ENCODE data around the gene ARMC5.
A peak's percentile ranks its signal among the peaks of the same experiment; 100 is the strongest.
"Not testable (repeated sequence)": the region's sequence is repeated elsewhere in the genome, so short reads cannot be mapped to it uniquely, and the experiment has no call there.

ARMC5 gene

GRCh38 chr16:31440516-31441184 is 18.7 kb upstream of the ARMC5 start:
- H3K27ac Mint-ChIP-seq = no peak overlapping the region
- no peaks in the 10 kb centered on the region for H3K36me3 Mint-ChIP-seq
- peaks cover 12% of the 10 kb centered on the region for H3K4me1 Mint-ChIP-seq
- no peaks in the 10 kb centered on the region for H3K9me3 Mint-ChIP-seq
- H3K27me3 Mint-ChIP-seq = peaks cover 11% of the 10 kb centered on the region
- CTCF ChIA-PET = interaction anchor here (1.0 to 1.7 kb wide), 2 partner anchors 11 to 15 kb away, joined by 3 to 5 read pairs; no protein-coding TSS in a partner anchor
- H3K4me3 Mint-ChIP-seq = no peak overlapping the region
- no peak for DNase-seq

GRCh38 chr16:31441956-31442355 is 17.3 kb upstream of the ARMC5 start:
- H3K27me3 Mint-ChIP-seq = peaks cover 16% of the 10 kb centered on the region
- peak overlapping the region; percentile 78 for H3K4me3 Mint-ChIP-seq
- CTCF ChIA-PET = interaction anchor here (0.9 to 2.4 kb wide), 6 partner anchors 11 to 242 kb away, joined by 3 to 20 read pairs (median 10); no protein-coding TSS in a partner anchor
- H3K4me1 Mint-ChIP-seq = peaks cover 12% of the 10 kb centered on the region
- DNase-seq = no peak
- H3K27ac Mint-ChIP-seq = no peak overlapping the region
- no peaks in the 10 kb centered on the region for H3K9me3 Mint-ChIP-seq
- no peaks in the 10 kb centered on the region for H3K36me3 Mint-ChIP-seq

GRCh38 chr16:31445931-31446330 is 13.4 kb upstream of the ARMC5 start:
- not testable (repeated sequence) for H3K36me3 Mint-ChIP-seq, H3K4me1 Mint-ChIP-seq, H3K9me3 Mint-ChIP-seq, DNase-seq, H3K27ac Mint-ChIP-seq, H3K4me3 Mint-ChIP-seq
- CTCF ChIA-PET = interaction anchor here (1.3 kb wide), 1 partner anchor 15 kb away, joined by 4 read pairs; no protein-coding TSS in a partner anchor
- peaks cover 16% of the 10 kb centered on the region for H3K27me3 Mint-ChIP-seq

GRCh38 chr16:31451201-31451600 is 8.1 kb upstream of the ARMC5 start:
- no peaks in the 10 kb centered on the region for H3K27me3 Mint-ChIP-seq
- peaks cover 13% of the 10 kb centered on the region for H3K36me3 Mint-ChIP-seq
- peaks cover 28% of the 10 kb centered on the region for H3K4me1 Mint-ChIP-seq
- H3K4me3 Mint-ChIP-seq = no peak overlapping the region
- DNase-seq = no peak
- no peak overlapping the region for H3K27ac Mint-ChIP-seq
- H3K9me3 Mint-ChIP-seq = no peaks in the 10 kb centered on the region
- CTCF ChIA-PET = interaction anchor here (1.7 to 2.5 kb wide), 3 partner anchors 8 to 69 kb away, joined by 5 to 15 read pairs (median 7); partner anchors contain the start of gene ZNF843

- CTCF ChIA-PET = interaction anchor here (1.7 to 2.5 kb wide), 3 partner anchors 9 to 69 kb away, joined by 5 to 15 read pairs (median 7); partner anchors contain the start of gene ZNF843
- no peaks in the 10 kb centered on the region for H3K27me3 Mint-ChIP-seq
- no peaks in the 10 kb centered on the region for H3K9me3 Mint-ChIP-seq
- DNase-seq = no peak
- no peak overlapping the region for H3K27ac Mint-ChIP-seq
- peaks cover 33% of the 10 kb centered on the region for H3K4me1 Mint-ChIP-seq
- H3K4me3 Mint-ChIP-seq = no peak overlapping the region
- H3K36me3 Mint-ChIP-seq = peaks cover 15% of the 10 kb centered on the region
Measured at GRCh38 chr16:31451681-31452351, 7.5 kb upstream of the ARMC5 start.

DNA sequence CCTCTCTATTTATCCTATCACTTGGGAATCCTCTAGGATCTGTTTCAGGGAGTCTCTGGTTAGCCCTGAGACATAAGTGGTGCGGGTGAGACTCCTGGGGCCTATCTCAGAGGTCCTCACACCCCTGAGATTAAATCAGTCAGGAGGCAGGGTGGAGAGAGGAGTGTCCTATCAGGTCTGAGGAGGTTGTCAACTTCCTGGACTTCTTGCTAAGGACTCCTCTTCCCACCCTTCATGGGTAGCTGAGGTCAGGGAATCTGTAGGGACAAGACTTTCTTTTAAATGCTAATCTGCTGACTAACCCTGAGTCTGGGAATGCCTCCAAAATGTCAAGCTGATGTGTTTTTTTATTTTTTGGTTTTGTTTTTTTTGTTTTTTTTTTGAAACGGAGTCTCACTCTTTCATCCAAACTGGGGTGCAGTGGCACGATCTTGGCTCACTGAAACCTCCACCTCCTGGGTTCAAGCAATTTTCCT is 6.6 kb upstream of the ARMC5 start:
- no peak for DNase-seq
- Mint-ChIP-seq H3K36me3 (peaks cover 22% of the 10 kb centered on the region), H3K4me1 (peaks cover 41% of the 10 kb centered on the region), H3K27me3 (no peaks in the 10 kb centered on the region), H3K27ac (no peak overlapping the region), H3K4me3 (no peak overlapping the region), H3K9me3 (no peaks in the 10 kb centered on the region)
- CTCF ChIA-PET = interaction anchor here (1.7 to 2.5 kb wide), 3 partner anchors 8 to 70 kb away, joined by 5 to 15 read pairs (median 7); partner anchors contain the start of gene ZNF843

- Mint-ChIP-seq H3K4me3 (no peak overlapping the region), H3K36me3 (peaks cover 28% of the 10 kb centered on the region), H3K9me3 (no peaks in the 10 kb centered on the region), H3K27ac (no peak overlapping the region), H3K4me1 (peaks cover 47% of the 10 kb centered on the region), H3K27me3 (no peaks in the 10 kb centered on the region)
- CTCF ChIA-PET = interaction anchor here (0.6 to 2.5 kb wide), 2 partner anchors 11 to 155 kb away, joined by 4 to 15 read pairs; partner anchors contain the start of gene ZNF843
- DNase-seq = no peak
Measured at GRCh38 chr16:31453255-31454204, 5.8 kb upstream of the ARMC5 start.

GRCh38 chr16:31455601-31456314 is 3.5 kb upstream of the ARMC5 start:
- peak; percentile 53 for DNase-seq
- CTCF ChIA-PET = interaction anchor here (0.5 to 7.8 kb wide), 11 partner anchors 13 to 639 kb away, joined by 3 to 62 read pairs (median 5); partner anchors contain the start of gene ZNF843
- Mint-ChIP-seq H3K36me3 (peaks cover 28% of the 10 kb centered on the region), H3K27me3 (peaks cover 3% of the 10 kb centered on the region), H3K4me3 (peak overlapping the region; percentile 15), H3K4me1 (peaks cover 58% of the 10 kb centered on the region), H3K9me3 (no peaks in the 10 kb centered on the region), H3K27ac (peak overlapping the region; percentile 30)

DNA sequence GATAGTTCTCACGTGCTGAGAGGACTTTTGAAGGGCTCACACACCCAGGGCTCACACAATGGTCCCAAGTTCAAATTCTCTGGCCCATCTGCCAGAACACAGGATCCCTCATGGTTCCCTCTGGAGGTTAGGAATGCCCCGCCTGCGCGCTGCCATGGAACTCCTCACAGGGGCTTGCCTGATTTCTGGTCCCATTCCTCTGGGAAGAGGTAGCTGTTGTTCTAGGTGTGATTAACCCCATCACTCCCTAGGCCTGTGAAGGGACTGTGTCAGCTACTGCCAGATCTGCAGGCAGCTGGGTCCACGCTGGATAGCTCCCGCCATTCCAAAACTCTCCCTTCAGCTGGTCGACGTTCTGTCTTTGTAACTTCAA is 2.3 kb upstream of the ARMC5 start:
- Mint-ChIP-seq H3K36me3 (peaks cover 28% of the 10 kb centered on the region), H3K4me3 (peak overlapping the region; percentile 21), H3K27ac (peak overlapping the region; percentile 19), H3K4me1 (peaks cover 58% of the 10 kb centered on the region), H3K9me3 (no peaks in the 10 kb centered on the region), H3K27me3 (peaks cover 3% of the 10 kb centered on the region)
- CTCF ChIA-PET = interaction anchor here (1.4 to 7.8 kb wide), 3 partner anchors 71 to 410 kb away, joined by 5 to 62 read pairs (median 29); no protein-coding TSS in a partner anchor
- no peak for DNase-seq

DNA sequence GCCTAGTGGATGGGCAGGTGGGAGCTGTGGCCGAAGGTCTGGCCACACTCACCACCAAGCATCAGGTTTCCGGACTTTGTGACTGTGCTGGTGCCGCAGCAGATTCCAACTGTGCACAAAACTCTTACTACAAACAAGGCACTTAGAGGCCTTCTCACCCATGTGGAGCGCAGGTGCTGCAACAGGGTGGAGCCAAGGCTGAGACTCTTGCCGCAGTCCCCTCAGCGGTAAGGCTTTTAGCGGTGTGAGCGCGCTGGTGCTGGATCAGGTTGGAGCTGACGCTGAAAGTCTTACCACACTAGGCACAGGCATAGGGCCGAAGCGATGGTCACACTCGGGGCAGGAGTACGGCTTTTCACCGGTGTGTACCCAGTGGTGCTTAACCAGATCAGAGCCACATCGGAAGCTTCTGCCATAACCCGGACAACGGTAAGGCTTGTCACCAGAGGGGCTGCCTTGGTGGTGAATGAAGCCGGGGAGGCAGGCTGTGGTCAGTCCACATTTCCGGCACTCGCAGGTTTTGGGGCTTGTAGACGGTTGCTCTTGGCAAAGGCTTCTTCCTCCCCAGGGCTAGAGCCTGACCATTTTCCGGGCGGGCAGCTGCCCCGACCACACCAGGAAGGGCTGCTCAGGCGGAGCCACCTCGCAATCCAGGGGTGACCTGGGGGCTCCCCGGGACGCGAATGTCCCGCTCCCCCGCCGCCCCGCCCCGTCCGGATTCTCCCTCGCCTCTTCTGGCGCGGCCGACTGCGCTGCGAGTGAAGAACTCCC is 1.0 kb upstream of the ARMC5 start:
- H3K4me3 Mint-ChIP-seq = peak overlapping the region; percentile 92
- H3K9me3 Mint-ChIP-seq = no peaks in the 10 kb centered on the region
- H3K4me1 Mint-ChIP-seq = peaks cover 57% of the 10 kb centered on the region
- H3K27ac Mint-ChIP-seq = peak overlapping the region; percentile 98
- CTCF ChIA-PET = interaction anchor here (0.7 to 7.8 kb wide), 8 partner anchors 11 to 409 kb away, joined by 3 to 62 read pairs (median 3); partner anchors contain the start of gene RUSF1
- peaks cover 34% of the 10 kb centered on the region for H3K36me3 Mint-ChIP-seq
- DNase-seq = peak; percentile 76
- peaks cover 3% of the 10 kb centered on the region for H3K27me3 Mint-ChIP-seq

DNA sequence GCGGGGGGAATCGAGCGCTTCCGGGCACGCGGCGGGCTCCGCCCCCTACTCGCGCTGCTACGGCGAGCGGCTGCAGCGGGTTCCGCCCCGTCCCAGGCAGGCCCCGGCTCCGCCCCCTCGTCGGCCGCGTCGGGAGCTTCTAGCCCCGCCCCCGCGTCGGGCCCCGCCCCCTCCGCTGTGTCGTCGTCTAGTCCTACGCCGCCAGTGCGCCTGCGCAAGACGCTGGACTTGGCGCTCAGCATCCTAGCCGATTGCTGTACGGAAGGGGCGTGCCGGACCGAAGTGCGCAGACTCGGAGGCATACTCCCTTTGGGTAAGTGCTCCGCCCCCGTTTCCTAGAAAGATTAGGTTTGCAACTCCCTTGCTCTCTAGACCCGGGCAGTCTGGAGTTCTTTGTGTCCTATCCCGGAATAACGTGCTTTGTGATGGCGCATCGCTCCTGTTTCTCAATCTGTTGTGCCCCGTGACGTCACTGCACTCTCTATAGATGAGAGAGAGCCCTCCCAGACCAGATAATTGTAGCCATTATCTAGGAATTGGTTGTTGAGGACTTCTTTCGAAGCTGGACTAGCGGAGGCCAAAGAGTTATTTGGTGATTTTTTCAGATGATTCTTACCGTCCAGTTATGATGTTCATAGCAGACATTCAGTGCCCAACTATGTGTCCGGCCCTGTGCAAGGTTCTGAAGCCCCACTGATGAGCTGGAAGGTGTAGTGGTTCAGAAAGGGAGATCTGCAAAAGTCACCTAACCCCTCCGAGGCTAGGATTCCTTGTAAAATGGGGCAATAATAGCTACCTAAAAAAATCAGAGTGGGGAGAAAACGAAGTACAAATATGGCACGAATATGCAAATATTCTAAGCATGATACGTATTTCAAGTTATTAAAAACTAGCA is 633 bp downstream of the ARMC5 start:
- H3K4me3 Mint-ChIP-seq = peak overlapping the region; percentile 92
- H3K36me3 Mint-ChIP-seq = peaks cover 38% of the 10 kb centered on the region

More for the DNA sequence above, 633 bp downstream of the ARMC5 start:
- Mint-ChIP-seq H3K27ac (peak overlapping the region; percentile 98), H3K27me3 (peaks cover 3% of the 10 kb centered on the region), H3K4me1 (peaks cover 49% of the 10 kb centered on the region), H3K9me3 (no peaks in the 10 kb centered on the region)
- CTCF ChIA-PET = interaction anchor here (0.8 to 7.8 kb wide), 19 partner anchors 9 to 417 kb away, joined by 3 to 62 read pairs (median 4); partner anchors contain the start of genes PYCARD, RUSF1 and ZNF267
- peak; percentile 100 for DNase-seq

Measured in activated naive CD4-positive, alpha-beta T cell treated with anti-CD3 and anti-CD28 coated beads, Interleukin-2, amount 10 ng/mL, durations not matched to agents 7 days and 5 days (primary cell).